K562 (cell line): ENCODE results near the gene TTLL3. TPM values are rescaled to one million over a fixed set of nuclear protein-coding genes. Genes with fewer than 3 reads are reported as not detected.

Source experiments
- ARID1B ChIP-seq: fragments of 450-650 bp; IDR thresholded peaks from 2 replicates; pipeline ENCODE4 v1.6.1; 2016; ENCODE audit warnings: antibody characterized with exemption, mild to moderate bottlenecking, inconsistent platforms
- CBX1 ChIP-seq: sonication (generic); IDR thresholded peaks from 2 replicates; pipeline ENCODE4 v1.6.1; 2016; ENCODE audit warnings: antibody characterized with exemption, low read depth, mild to moderate bottlenecking
- CREM ChIP-seq: IDR thresholded peaks from 2 replicates; pipeline ENCODE4 v1.6.1; 2014; ENCODE audit warnings: antibody characterized with exemption, low read depth
- EP300 ChIP-seq: IDR thresholded peaks from 2 replicates; pipeline ENCODE4 v1.6.1; 2012; ENCODE audit warnings: low read length, improper control_type of control experiment
- HDAC3 ChIP-seq: fragments of 450-650 bp; IDR thresholded peaks from 2 replicates; pipeline ENCODE4 v1.6.1; 2018; ENCODE audit warnings: borderline replicate concordance, mild to moderate bottlenecking, moderate library complexity; ENCODE audit not compliant: partially characterized antibody
- HMGN3 ChIP-seq: IDR thresholded peaks from 2 replicates; pipeline ENCODE4 v1.6.1; 2011; ENCODE audit warnings: borderline replicate concordance, low read depth, mild to moderate bottlenecking, mixed read lengths, low read length; ENCODE audit not compliant: insufficient read length; ENCODE audit errors: extremely low read depth
- JUN ChIP-seq, 2 experiments: sonication (generic) in 1 of 2; formaldehyde crosslinking in 1 of 2; IDR thresholded peaks; 2 replicates each; pipeline versions ENCODE4 v1.6.1 to v1.8.0; 2012 to 2022; ENCODE audit warnings: borderline replicate concordance in 2 of 2, mild to moderate bottlenecking in 2 of 2, improper control_type of control experiment in 1 of 2, low read depth in 1 of 2, low read length in 1 of 2, missing genetic modification reagents in 1 of 2
- KLF16 ChIP-seq: IDR thresholded peaks from 2 replicates; pipeline ENCODE4 v1.6.1; 2016; ENCODE audit warnings: antibody characterized with exemption
- MTA1 ChIP-seq: fragments of 450-650 bp; IDR thresholded peaks from 2 replicates; pipeline ENCODE4 v1.6.1; 2017; ENCODE audit warnings: borderline replicate concordance
- MTA3 ChIP-seq: fragments of 450-650 bp; formaldehyde crosslinking; IDR thresholded peaks from 2 replicates; pipeline ENCODE4 v1.6.1; 2017; ENCODE audit warnings: mild to moderate bottlenecking, borderline replicate concordance
- NCOA2 ChIP-seq, 2 experiments: fragments of 450-650 bp; IDR thresholded peaks; 2 replicates each; pipeline ENCODE4 v1.6.1; 2018; ENCODE audit warnings: mild to moderate bottlenecking in 2 of 2, moderate library complexity in 1 of 2; ENCODE audit not compliant: partially characterized antibody in 2 of 2
- NFIC ChIP-seq: fragments of 450-650 bp; IDR thresholded peaks from 2 replicates; pipeline ENCODE4 v1.6.1; 2017; ENCODE audit warnings: mild to moderate bottlenecking, inconsistent platforms
- RBM39 ChIP-seq: fragments of 200-400 bp; formaldehyde crosslinking; optimal IDR thresholded peaks from 2 replicates; pipeline ENCODE3; 2018; ENCODE audit warnings: low read depth, low read length
- SIN3B ChIP-seq: fragments of 450-650 bp; IDR thresholded peaks from 2 replicates; pipeline ENCODE4 v1.6.1; 2017; ENCODE audit warnings: low read depth, mild to moderate bottlenecking, moderate library complexity
- TBP ChIP-seq: optimal IDR thresholded peaks from 2 replicates; pipeline ENCODE3; 2011; ENCODE audit warnings: low read depth, low read length, improper control_type of control experiment
- TEAD4 ChIP-seq, 2 experiments: sonication (generic) in 1 of 2; formaldehyde crosslinking in 1 of 2; IDR thresholded peaks; 2 replicates each; pipeline versions ENCODE4 v1.6.1 to v1.8.0; 2012 to 2022; ENCODE audit warnings: borderline replicate concordance in 1 of 2, inconsistent platforms in 1 of 2, low read length in 1 of 2, mild to moderate bottlenecking in 1 of 2, missing genetic modification reagents in 1 of 2
- TRIM24 ChIP-seq, 2 experiments: fragments of 450-650 bp; IDR thresholded peaks; 2 replicates each; pipeline ENCODE4 v1.6.1; 2016
- ZBTB11 ChIP-seq, 3 experiments: fragments of 200-800 bp in 1 of 3; fragments of 250-450 bp in 1 of 3; fragments of 450-650 bp in 1 of 3; sonication (Bioruptor Pico) in 1 of 3; sonication (Bioruptor generic) in 1 of 3; formaldehyde crosslinking in 1 of 3; IDR thresholded peaks; 2 replicates each; pipeline versions ENCODE4 v1.6.1 to v1.8.0; 2016 to 2022; ENCODE audit warnings: mild to moderate bottlenecking in 2 of 3, missing genetic modification characterization in 2 of 3, missing compliant biosample characterization in 1 of 3, moderate library complexity in 1 of 3
- ZNF124 ChIP-seq: sonication (generic); formaldehyde crosslinking; IDR thresholded peaks from 2 replicates; pipeline ENCODE4 v1.8.1; 2022; ENCODE audit warnings: missing genetic modification reagents
- ZNF436 ChIP-seq: fragments of 250-450, 450-650 bp; sonication (Bioruptor Pico); formaldehyde crosslinking; IDR thresholded peaks from 2 replicates; pipeline ENCODE4 v1.7.0; 2020; ENCODE audit warnings: mild to moderate bottlenecking
- ZSCAN29 ChIP-seq: fragments of 450-650 bp; IDR thresholded peaks from 2 replicates; pipeline ENCODE4 v1.6.1; 2017
- polyA plus RNA-seq, 8 experiments: library from polyadenylated mRNA; depleted of rRNA in 4 of 8; stranded (reverse) in 5 of 8; unstranded in 3 of 8; fragments of >200 nt; fragmentation: Nextera tagmentation in 2 of 8; fragmentation: Illumina TruSeq in 1 of 8; extraction: Ambion mirVana in 2 of 8; extraction: Trizol in 1 of 8; gene quantifications; 2 replicates each; pipeline versions ENCODE4 v1.2.1 to v1.2.3, GENCODE V29; 2011 to 2014; ENCODE audit warnings: inconsistent platforms in 1 of 8, missing spikeins in 1 of 8
- total RNA-seq, 7 experiments: library from RNA; depleted of rRNA in 6 of 7; stranded (reverse); fragments of >200 nt in 6 of 7; fragmentation: Illumina TruSeq in 2 of 7; extraction: Trizol in 2 of 7; gene quantifications; 2 replicates each; pipeline versions ENCODE4 v1.2.1 to v1.2.3, GENCODE V29; 2011 to 2021; ENCODE audit warnings: low replicate concordance in 1 of 7
- TF ChIP-seq, protein P1 (sequence below): sonication (generic); formaldehyde crosslinking; IDR thresholded peaks from 2 replicates; pipeline ENCODE4 v1.8.0; 2022; ENCODE audit warnings: mild to moderate bottlenecking, missing genetic modification reagents
- TF ChIP-seq, protein P2 (sequence below): sonication (generic); formaldehyde crosslinking; IDR thresholded peaks from 2 replicates; pipeline ENCODE4 v1.8.0; 2022; ENCODE audit warnings: missing genetic modification reagents, mild to moderate bottlenecking, moderate library complexity, borderline replicate concordance

The TTLL3 gene
- total and polyA plus RNA-seq, 9 of the 15 experiments (the other 6 are each of a cell fraction or from before 2014, with no cell fraction given): 8.9 to 106 (median 33.2) TPM

- TF ChIP-seq NCOA2 (IDR thresholded peaks at IDR 0.05; ENCODE audit: partially characterized antibody in 2 of 2): no peak
- no peak for TF ChIP-seq ZNF436 (CRISPR knock-in tag)
- peak; percentile 60; the same call in 1 of the 2 replicates for TF ChIP-seq KLF16
- TF ChIP-seq, protein P1, sequence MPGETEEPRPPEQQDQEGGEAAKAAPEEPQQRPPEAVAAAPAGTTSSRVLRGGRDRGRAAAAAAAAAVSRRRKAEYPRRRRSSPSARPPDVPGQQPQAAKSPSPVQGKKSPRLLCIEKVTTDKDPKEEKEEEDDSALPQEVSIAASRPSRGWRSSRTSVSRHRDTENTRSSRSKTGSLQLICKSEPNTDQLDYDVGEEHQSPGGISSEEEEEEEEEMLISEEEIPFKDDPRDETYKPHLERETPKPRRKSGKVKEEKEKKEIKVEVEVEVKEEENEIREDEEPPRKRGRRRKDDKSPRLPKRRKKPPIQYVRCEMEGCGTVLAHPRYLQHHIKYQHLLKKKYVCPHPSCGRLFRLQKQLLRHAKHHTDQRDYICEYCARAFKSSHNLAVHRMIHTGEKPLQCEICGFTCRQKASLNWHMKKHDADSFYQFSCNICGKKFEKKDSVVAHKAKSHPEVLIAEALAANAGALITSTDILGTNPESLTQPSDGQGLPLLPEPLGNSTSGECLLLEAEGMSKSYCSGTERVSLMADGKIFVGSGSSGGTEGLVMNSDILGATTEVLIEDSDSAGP (CRISPR knock-in tag): no peak
- TF ChIP-seq MTA3: peak; percentile 12; the same call in 1 of the 2 replicates
- no peak for TF ChIP-seq JUN (IDR thresholded peaks at IDR 0.05; ENCODE audit: borderline replicate concordance, low read depth, low read length)
- no peak for TF ChIP-seq JUN (CRISPR knock-in tag; IDR thresholded peaks at IDR 0.05; ENCODE audit: borderline replicate concordance)
- TF ChIP-seq SIN3B: no peak
- TF ChIP-seq HMGN3: no peak
- peak; percentile 31 for TF ChIP-seq HDAC3
- 0 out of 2 replicates have a peak, but pooled peaks have one; percentile 22 for TF ChIP-seq CREM
- no peak for TF ChIP-seq ZNF124 (CRISPR knock-in tag)
- TF ChIP-seq RBM39: no peak
- TF ChIP-seq TEAD4 (IDR thresholded peaks at IDR 0.05; ENCODE audit: low read length): peak; percentile 85
- no peak for TF ChIP-seq TEAD4 (CRISPR knock-in tag; IDR thresholded peaks at IDR 0.05; ENCODE audit: borderline replicate concordance)
- no peak for TF ChIP-seq ZSCAN29
- TF ChIP-seq MTA1: no peak; the same call in 1 of the 2 replicates
- TF ChIP-seq ARID1B: peak; percentile 89
- peak; percentile 78 for TF ChIP-seq NFIC
- TF ChIP-seq ZBTB11 (CRISPR knock-in tag; IDR thresholded peaks at IDR 0.05): peak in 1 of 3 experiments; percentile 57; a peak in 2 of 6 replicates
- 0 out of 2 replicates have a peak, but pooled peaks have one; percentile 53 for TF ChIP-seq CBX1
- TF ChIP-seq EP300: peak; percentile 73
- TF ChIP-seq TBP: peak; percentile 90
- TF ChIP-seq TRIM24 (IDR thresholded peaks at IDR 0.05): peak; percentile 44 to 83; a peak in 3 of 4 replicates
- TF ChIP-seq, protein P2, sequence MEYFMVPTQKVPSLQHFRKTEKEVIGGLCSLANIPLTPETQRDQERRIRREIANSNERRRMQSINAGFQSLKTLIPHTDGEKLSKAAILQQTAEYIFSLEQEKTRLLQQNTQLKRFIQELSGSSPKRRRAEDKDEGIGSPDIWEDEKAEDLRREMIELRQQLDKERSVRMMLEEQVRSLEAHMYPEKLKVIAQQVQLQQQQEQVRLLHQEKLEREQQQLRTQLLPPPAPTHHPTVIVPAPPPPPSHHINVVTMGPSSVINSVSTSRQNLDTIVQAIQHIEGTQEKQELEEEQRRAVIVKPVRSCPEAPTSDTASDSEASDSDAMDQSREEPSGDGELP: peak; percentile 86
Observed at GRCh38 chr3:9786209-9786739, 23.8 kb upstream of the TTLL3 start (continued).
